NK-92 (cell line): Measurements from ENCODE around the gene CLTA.
"Not testable (repeated sequence)": the region's sequence is repeated elsewhere in the genome, so short reads cannot be mapped to it uniquely, and the experiment has no call there.

Source experiments
- DNase-seq: peaks from one replicate; lab custom pipeline; 2025; ENCODE audit not compliant: unreplicated experiment; lab: John Stamatoyannopoulos, UW

The CLTA gene

GRCh38 chr9:36237230-36237629 lies 46.5 kb downstream of the CLTA start:
- no peak for DNase-seq

GRCh38 chr9:36239205-36239604 lies 48.5 kb downstream of the CLTA start:
- not testable (repeated sequence) for DNase-seq

GRCh38 chr9:36239675-36240074 lies 49.0 kb downstream of the CLTA start:
- DNase-seq: not testable (repeated sequence)

- DNase-seq: no peak
Measured at GRCh38 chr9:36245906-36246305, 55.2 kb downstream of the CLTA start.

GRCh38 chr9:36247356-36247755 lies 56.6 kb downstream of the CLTA start:
- no peak for DNase-seq

GRCh38 chr9:36248061-36248460 lies 57.3 kb downstream of the CLTA start:
- not testable (repeated sequence) for DNase-seq

- DNase-seq: no peak
Measured at GRCh38 chr9:36249189-36249588, 58.5 kb downstream of the CLTA start.

GRCh38 chr9:36250079-36250478 lies 59.4 kb downstream of the CLTA start:
- no peak for DNase-seq

- DNase-seq: no peak
Measured at GRCh38 chr9:36251428-36251827, 60.7 kb downstream of the CLTA start.

GRCh38 chr9:36258208-36258995 lies 67.7 kb downstream of the CLTA start, which contains the start of gene GNE:
TSS of gene GNE (minus strand) at chr9:36258448. CDS start at chr9:36249355, 9,093 bp downstream.
- DNase-seq: peak; percentile 76

GRCh38 chr9:36258996-36259533 lies 68.3 kb downstream of the CLTA start:
- no peak for DNase-seq
